GM12873 (cell line): Measurements from ENCODE around the gene POU4F3.

Source experiments
- CTCF ChIP-seq: IDR thresholded peaks from 2 replicates; pipeline ENCODE4 v1.5.1; 2012; ENCODE audit warnings: low read depth, mild to moderate bottlenecking, moderate library complexity, low read length, control low read depth; ENCODE audit not compliant: insufficient read depth; ENCODE audit errors: missing control alignments

The POU4F3 gene

GRCh38 chr5:146338774-146339714 lies at the start of gene POU4F3:
Gene POU4F3 (plus strand): TSS chr5:146338839. CDS start chr5:146339113, 274 bp downstream.
- TF ChIP-seq CTCF: no peak

- TF ChIP-seq CTCF: no peak
These were observed 48.3 kb upstream of the POU4F3 start for GRCh38 chr5:146290318-146290717.

GRCh38 chr5:146291421-146292074 lies 47.1 kb upstream of the POU4F3 start:
- TF ChIP-seq CTCF: peak; percentile 64

GRCh38 chr5:146296245-146296644 lies 42.4 kb upstream of the POU4F3 start:
- no peak for TF ChIP-seq CTCF

- TF ChIP-seq CTCF: no peak
These were observed 37.0 kb upstream of the POU4F3 start for GRCh38 chr5:146301626-146302025.

GRCh38 chr5:146302406-146302805 lies 36.2 kb upstream of the POU4F3 start:
- no peak for TF ChIP-seq CTCF

- no peak for TF ChIP-seq CTCF
These were observed 31.8 kb upstream of the POU4F3 start for GRCh38 chr5:146306838-146307237.
